Measurements from ENCODE around the gene PACRGL. TPM values are rescaled to one million over a fixed set of nuclear protein-coding genes. Genes with fewer than 3 reads are reported as not detected.
A peak's percentile ranks its signal among the peaks of the same experiment; 100 is the strongest.

Gene PACRGL
- total and polyA plus RNA-seq, 9 of the 15 experiments (the other 6 are each of a cell fraction or from before 2014, with no cell fraction given) = 6.6 to 55.0 (median 27.5) TPM

- TF ChIP-seq HNRNPK (IDR thresholded peaks at IDR 0.05; ENCODE audit: low read depth, low read length, poor library complexity, severe bottlenecking) (no peak), LARP7 (IDR thresholded peaks at IDR 0.05) (no peak), RBM14 (IDR thresholded peaks at IDR 0.05; ENCODE audit: borderline replicate concordance, insufficient read depth, low read depth, low read length) (no peak), HSF4 (CRISPR knock-in tag; IDR thresholded peaks at IDR 0.05; ENCODE audit: borderline replicate concordance) (no peak), PHTF2 (CRISPR knock-in tag; IDR thresholded peaks at IDR 0.05) (no peak), NKRF (IDR thresholded peaks at IDR 0.05; ENCODE audit: borderline replicate concordance) (no peak), MGA (IDR thresholded peaks at IDR 0.05) (no peak), ZKSCAN3 (CRISPR knock-in tag; IDR thresholded peaks at IDR 0.05) (no peak), OTX1 (CRISPR knock-in tag; IDR thresholded peaks at IDR 0.05) (no peak), ZNF766 (CRISPR knock-in tag; conservative IDR thresholded peaks at IDR 0.05) (no peak), ID3 (CRISPR knock-in tag; IDR thresholded peaks at IDR 0.05) (no peak), ID3 (tag; IDR thresholded peaks at IDR 0.05) (no peak), TCF3 (CRISPR knock-in tag; IDR thresholded peaks at IDR 0.05) (peak; percentile 89), KDM5B (IDR thresholded peaks at IDR 0.05; ENCODE audit: insufficient replicate concordance, low read depth, low read length) (no peak), CBX8 (IDR thresholded peaks at IDR 0.05; ENCODE audit: borderline replicate concordance, extremely low read depth, low read depth, low read length, poor library complexity, severe bottlenecking) (no peak)
Measured at GRCh38 chr4:20698820-20699219, 1.4 kb upstream of the PACRGL start (continued).
